ENCODE results near the gene RBMS3. TPM values are rescaled to one million over a fixed set of nuclear protein-coding genes. Genes with fewer than 3 reads are reported as not detected.

Gene RBMS3
- total RNA-seq, 1 experiment from 2014 or later: 11.0 TPM

GRCh38 chr3:29887451-29887850 is 606.6 kb downstream of the RBMS3 start:
- DNase-seq (ENCODE audit: low read depth): no peak

- DNase-seq (ENCODE audit: low read depth): no peak
These were observed 608.3 kb downstream of the RBMS3 start for GRCh38 chr3:29889215-29889614.

- no peak for DNase-seq (ENCODE audit: low read depth)
These were observed 609.9 kb downstream of the RBMS3 start for GRCh38 chr3:29890801-29891200.

- DNase-seq (ENCODE audit: low read depth): no peak
These were observed 612.2 kb downstream of the RBMS3 start for GRCh38 chr3:29892976-29893554.

- DNase-seq (ENCODE audit: low read depth): no peak
These were observed 616.0 kb downstream of the RBMS3 start for GRCh38 chr3:29896856-29897255.

- DNase-seq (ENCODE audit: low read depth): no peak
These were observed 617.5 kb downstream of the RBMS3 start for GRCh38 chr3:29898171-29898965.

- no peak for DNase-seq (ENCODE audit: low read depth)
These were observed 618.1 kb downstream of the RBMS3 start for GRCh38 chr3:29899021-29899420.

- no peak for DNase-seq (ENCODE audit: low read depth)
These were observed 620.2 kb downstream of the RBMS3 start for GRCh38 chr3:29901097-29901496.

- DNase-seq (ENCODE audit: low read depth): no peak
These were observed 622.7 kb downstream of the RBMS3 start for GRCh38 chr3:29903600-29903999.

GRCh38 chr3:29906906-29907305 is 626.0 kb downstream of the RBMS3 start:
- DNase-seq (ENCODE audit: low read depth): no peak

GRCh38 chr3:29912600-29913288 is 631.9 kb downstream of the RBMS3 start:
- DNase-seq (ENCODE audit: low read depth): no peak

GRCh38 chr3:29914861-29915524 is 634.1 kb downstream of the RBMS3 start:
- no peak for DNase-seq (ENCODE audit: low read depth)

- DNase-seq (ENCODE audit: low read depth): no peak
These were observed 638.7 kb downstream of the RBMS3 start for GRCh38 chr3:29919571-29919970.

- peak; percentile 87 for DNase-seq (ENCODE audit: low read depth)
These were observed 642.3 kb downstream of the RBMS3 start for GRCh38 chr3:29922992-29923746.

GRCh38 chr3:29924783-29925561 is 644.1 kb downstream of the RBMS3 start:
- no peak for DNase-seq (ENCODE audit: low read depth)

GRCh38 chr3:29926378-29926777 is 645.5 kb downstream of the RBMS3 start:
- no peak for DNase-seq (ENCODE audit: low read depth)

- DNase-seq (ENCODE audit: low read depth): no peak
These were observed 651.9 kb downstream of the RBMS3 start for GRCh38 chr3:29932696-29933325.

- DNase-seq (ENCODE audit: low read depth): no peak
These were observed 653.1 kb downstream of the RBMS3 start for GRCh38 chr3:29933802-29934490.

- DNase-seq (ENCODE audit: low read depth): no peak
These were observed 653.9 kb downstream of the RBMS3 start for GRCh38 chr3:29934751-29935150.

GRCh38 chr3:29936054-29936453 is 655.2 kb downstream of the RBMS3 start:
- DNase-seq (ENCODE audit: low read depth): peak; percentile 2
